H9 (cell line): ENCODE results near the gene FEZF1. TPM values are rescaled to one million over a fixed set of nuclear protein-coding genes. Genes with fewer than 3 reads are reported as not detected.

Experiments used
- DNase-seq: peaks from one replicate; pipeline ENCODE4 v3.0.0-alpha.2; 2017
- H2AFZ ChIP-seq: one replicate; pipeline ENCODE4 v1.6.1; 2013; ENCODE audit warnings: mild to moderate bottlenecking, low read length, control low read depth, moderate library complexity
- H2AK5ac ChIP-seq: 2 replicates; pipeline ENCODE4 v1.6.1; 2013; ENCODE audit warnings: low read length, control low read depth, mixed read lengths; ENCODE audit not compliant: insufficient read length
- H2BK120ac ChIP-seq: one replicate; pipeline ENCODE4 v1.6.1; 2013; ENCODE audit warnings: low read depth, mild to moderate bottlenecking, low read length, control low read depth, inconsistent platforms; ENCODE audit not compliant: poor library complexity, severe bottlenecking
- H2BK12ac ChIP-seq: 2 replicates; pipeline ENCODE4 v1.6.1; 2013; ENCODE audit warnings: low read length, control low read depth, mixed read lengths, low read depth; ENCODE audit not compliant: insufficient read length
- H2BK15ac ChIP-seq: 2 replicates; pipeline ENCODE4 v1.6.1; 2013; ENCODE audit warnings: low read depth, low read length, control low read depth
- H2BK20ac ChIP-seq: one replicate; pipeline ENCODE4 v1.6.1; 2013; ENCODE audit warnings: low read depth, mild to moderate bottlenecking, low read length, control low read depth, inconsistent platforms; ENCODE audit not compliant: poor library complexity, severe bottlenecking
- H2BK5ac ChIP-seq: 2 replicates; pipeline ENCODE4 v1.6.1; 2013; ENCODE audit warnings: low read length, control low read depth, mixed read lengths; ENCODE audit not compliant: insufficient read length
- H3K14ac ChIP-seq: 2 replicates; pipeline ENCODE4 v1.6.1; 2013; ENCODE audit warnings: low read length, control low read depth; ENCODE audit not compliant: insufficient read depth
- H3K18ac ChIP-seq: 2 replicates; pipeline ENCODE4 v1.6.1; 2013; ENCODE audit warnings: low read depth, mild to moderate bottlenecking, mixed read lengths, low read length, control low read depth; ENCODE audit not compliant: insufficient read length
- H3K23ac ChIP-seq: 2 replicates; pipeline ENCODE4 v1.6.1; 2013; ENCODE audit warnings: low read length, control low read depth, mixed read lengths, low read depth; ENCODE audit not compliant: insufficient read length
- H3K23me2 ChIP-seq: 2 replicates; pipeline ENCODE4 v1.6.1; 2013; ENCODE audit warnings: low read depth, mild to moderate bottlenecking, mixed read lengths, low read length, control low read depth; ENCODE audit not compliant: insufficient read length, poor library complexity, severe bottlenecking
- H3K27ac ChIP-seq: 2 replicates; pipeline ENCODE4 v1.5.1; 2013; ENCODE audit warnings: low read length, control low read depth, mixed read lengths, low read depth; ENCODE audit not compliant: insufficient read length
- H3K27me3 ChIP-seq: 2 replicates; pipeline ENCODE4 v1.6.1; 2013; ENCODE audit warnings: low read length, control low read depth, inconsistent platforms; ENCODE audit not compliant: insufficient read depth
- H3K4ac ChIP-seq: 2 replicates; pipeline ENCODE4 v1.6.1; 2013; ENCODE audit warnings: low read depth, mild to moderate bottlenecking, control low read depth, inconsistent platforms, low read length, moderate library complexity
- H3K4me1 ChIP-seq: 2 replicates; pipeline ENCODE4 v1.6.1; 2013; ENCODE audit warnings: low read length, control low read depth, inconsistent platforms; ENCODE audit not compliant: insufficient read depth
- H3K4me2 ChIP-seq: 2 replicates; pipeline ENCODE4 v1.6.1; 2013; ENCODE audit warnings: low read length, control low read depth, mixed read lengths; ENCODE audit not compliant: insufficient read length, insufficient read depth
- H3K56ac ChIP-seq: 2 replicates; pipeline ENCODE4 v1.6.1; 2013; ENCODE audit warnings: low read depth, mild to moderate bottlenecking, mixed read lengths, low read length, control low read depth; ENCODE audit not compliant: insufficient read length
- H3K79me1 ChIP-seq: 2 replicates; pipeline ENCODE4 v1.6.1; 2013; ENCODE audit warnings: low read depth, mild to moderate bottlenecking, moderate library complexity, low read length, control low read depth, inconsistent platforms; ENCODE audit not compliant: insufficient read depth, poor library complexity, severe bottlenecking
- H3K79me2 ChIP-seq: 2 replicates; pipeline ENCODE4 v1.6.1; 2013; ENCODE audit warnings: low read length, control low read depth, inconsistent platforms; ENCODE audit not compliant: insufficient read depth
- H3K9ac ChIP-seq: 2 replicates; pipeline ENCODE4 v1.6.1; 2013; ENCODE audit warnings: low read length, control low read depth, mixed read lengths; ENCODE audit not compliant: insufficient read length; ENCODE audit errors: extremely low read depth
- H3K9me3 ChIP-seq: one replicate; pipeline ENCODE4 v1.6.1; 2013; ENCODE audit warnings: low read depth, low read length, inconsistent platforms; ENCODE audit not compliant: control insufficient read depth
- H3T11ph ChIP-seq: one replicate; pipeline ENCODE4 v1.6.1; 2013; ENCODE audit warnings: mild to moderate bottlenecking, low read length, control low read depth, inconsistent platforms
- H4K20me1 ChIP-seq: one replicate; pipeline ENCODE4 v1.6.1; 2013; ENCODE audit not compliant: control insufficient read depth, insufficient read length, insufficient read depth
- H4K5ac ChIP-seq: 2 replicates; pipeline ENCODE4 v1.6.1; 2013; ENCODE audit warnings: low read depth, mild to moderate bottlenecking, mixed read lengths, low read length, control low read depth; ENCODE audit not compliant: insufficient read length
- H4K8ac ChIP-seq: replicated peaks from 2 replicates; pipeline ENCODE4 v1.6.1; 2013; ENCODE audit warnings: low read length, control low read depth, mixed read lengths, low read depth; ENCODE audit not compliant: insufficient read length
- H4K91ac ChIP-seq: 2 replicates; pipeline ENCODE4 v1.6.1; 2013; ENCODE audit warnings: low read depth, mild to moderate bottlenecking, moderate library complexity, mixed read lengths, low read length, control low read depth; ENCODE audit not compliant: insufficient read length
- H3K27ac Mint-ChIP-seq, 3 experiments: 2 replicates in 2 of 3; 3 replicates in 1 of 3; pipeline ENCODE4 v1.8.0; 2020 to 2021; ENCODE audit warnings: mixed read lengths in 3 of 3, mild to moderate bottlenecking in 1 of 3, moderate library complexity in 1 of 3
- H3K27me3 Mint-ChIP-seq: 2 replicates; pipeline ENCODE4 v1.8.0; 2021; ENCODE audit warnings: low read depth, mild to moderate bottlenecking, moderate library complexity, mixed read lengths
- H3K36me3 Mint-ChIP-seq, 3 experiments: 2 replicates in 2 of 3; 3 replicates in 1 of 3; pipeline ENCODE4 v1.8.0; 2020 to 2021; ENCODE audit warnings: low read depth in 3 of 3, mixed read lengths in 3 of 3; ENCODE audit not compliant: insufficient read depth in 1 of 3
- H3K4me1 Mint-ChIP-seq, 2 experiments: 2 replicates each; pipeline ENCODE4 v1.8.0; 2020; ENCODE audit warnings: mixed read lengths in 2 of 2
- H3K4me3 Mint-ChIP-seq, 2 experiments: 2 replicates in 1 of 2; 3 replicates in 1 of 2; pipeline ENCODE4 v1.8.0; 2020 to 2021; ENCODE audit warnings: mild to moderate bottlenecking in 2 of 2, mixed read lengths in 2 of 2, moderate library complexity in 1 of 2
- H3K9me3 Mint-ChIP-seq, 2 experiments: 2 replicates in 1 of 2; 3 replicates in 1 of 2; pipeline ENCODE4 v1.8.0; 2020; ENCODE audit warnings: mild to moderate bottlenecking in 2 of 2, mixed read lengths in 2 of 2, moderate library complexity in 1 of 2
- whole genome bisulfite sequencing: extraction: QIAGEN DNeasy Blood & Tissue Kit; methylation state at CpG from one replicate; pipeline ENCODE4 v1.1.7; 2013; ENCODE audit warnings: missing lambda C conversion rate, low lambda C conversion rate, mixed read lengths; ENCODE audit not compliant: insufficient read length; ENCODE audit errors: extremely low coverage; 5-methylcytosine and 5-hydroxymethylcytosine counted together
- total RNA-seq: library from RNA; stranded (reverse); gene quantifications from 2 replicates; pipeline ENCODE4 v1.2.1, GENCODE V29; 2021
- TF ChIP-seq, protein P1 (sequence below): fragments of 200-600 bp; sonication (generic); conservative IDR thresholded peaks from 3 replicates; pipeline ENCODE4 v1.8.0; 2021; ENCODE audit warnings: antibody characterized with exemption, mild to moderate bottlenecking

The FEZF1 gene
- total RNA-seq, 1 experiment from 2014 or later: 37.8 TPM

DNA sequence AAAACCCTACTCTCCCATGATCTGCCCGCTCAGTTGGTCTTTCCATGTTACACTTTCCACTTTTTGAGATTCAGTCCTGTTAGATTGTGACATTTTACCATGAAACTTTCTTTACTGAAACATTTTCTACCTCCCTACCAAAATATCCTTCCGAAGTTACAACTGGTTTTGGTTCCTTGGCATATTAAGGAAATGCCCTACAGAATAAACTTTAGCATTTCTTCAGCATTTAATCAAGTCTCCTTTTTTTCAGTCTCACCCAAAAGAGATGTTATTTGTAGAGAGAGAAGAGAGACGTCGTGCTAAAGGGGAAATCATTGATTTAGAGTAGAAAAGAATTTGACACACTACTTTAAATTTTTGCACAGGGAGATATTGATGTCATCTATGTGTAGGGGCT, 9.7 kb upstream of the FEZF1 start:
- Mint-ChIP-seq H3K9me3 (peaks cover 0 to 3% of the 10 kb centered on the region in 2 experiments; a peak in 1 of 5 replicates), H3K4me3 (no peak overlapping the region), H3K4me1 (peaks cover 57 to 71% of the 10 kb centered on the region in 2 experiments), H3K27ac (no peak overlapping the region), H3K36me3 (peaks cover 0 to 8% (median 6%) of the 10 kb centered on the region in 3 experiments; a peak in 6 of 7 replicates), H3K27me3 (peaks cover 96% of the 10 kb centered on the region)
- H3K79me1 ChIP-seq: no peaks in the 10 kb centered on the region
- no peak overlapping the region for H2AFZ ChIP-seq
- no peak overlapping the region for H2BK12ac ChIP-seq
- no CpG with 5 or more reads among the region's 4 CpGs for WGBS
- H3K4me1 ChIP-seq: peaks cover 7% of the 10 kb centered on the region; the same call in 1 of the 2 replicates
- no peak overlapping the region for H2BK15ac ChIP-seq
- no peak overlapping the region for H4K91ac ChIP-seq
- TF ChIP-seq, protein P1, sequence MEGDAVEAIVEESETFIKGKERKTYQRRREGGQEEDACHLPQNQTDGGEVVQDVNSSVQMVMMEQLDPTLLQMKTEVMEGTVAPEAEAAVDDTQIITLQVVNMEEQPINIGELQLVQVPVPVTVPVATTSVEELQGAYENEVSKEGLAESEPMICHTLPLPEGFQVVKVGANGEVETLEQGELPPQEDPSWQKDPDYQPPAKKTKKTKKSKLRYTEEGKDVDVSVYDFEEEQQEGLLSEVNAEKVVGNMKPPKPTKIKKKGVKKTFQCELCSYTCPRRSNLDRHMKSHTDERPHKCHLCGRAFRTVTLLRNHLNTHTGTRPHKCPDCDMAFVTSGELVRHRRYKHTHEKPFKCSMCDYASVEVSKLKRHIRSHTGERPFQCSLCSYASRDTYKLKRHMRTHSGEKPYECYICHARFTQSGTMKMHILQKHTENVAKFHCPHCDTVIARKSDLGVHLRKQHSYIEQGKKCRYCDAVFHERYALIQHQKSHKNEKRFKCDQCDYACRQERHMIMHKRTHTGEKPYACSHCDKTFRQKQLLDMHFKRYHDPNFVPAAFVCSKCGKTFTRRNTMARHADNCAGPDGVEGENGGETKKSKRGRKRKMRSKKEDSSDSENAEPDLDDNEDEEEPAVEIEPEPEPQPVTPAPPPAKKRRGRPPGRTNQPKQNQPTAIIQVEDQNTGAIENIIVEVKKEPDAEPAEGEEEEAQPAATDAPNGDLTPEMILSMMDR: no peak
- no peak overlapping the region for H4K5ac ChIP-seq
- H4K20me1 ChIP-seq: no peaks in the 10 kb centered on the region
- H2BK120ac ChIP-seq: no peak overlapping the region
- no peak overlapping the region for H2BK20ac ChIP-seq
- no peak overlapping the region for H3K56ac ChIP-seq
- no peaks in the 10 kb centered on the region for H3K9me3 ChIP-seq
- H4K8ac ChIP-seq: no peak overlapping the region
- H3K27ac ChIP-seq: no peak overlapping the region
- H3K4ac ChIP-seq: no peak overlapping the region
- H3K14ac ChIP-seq: no peak overlapping the region
- no peak overlapping the region for H3K9ac ChIP-seq
- H3K23ac ChIP-seq: no peak overlapping the region
- H3T11ph ChIP-seq: no peak overlapping the region
- H3K18ac ChIP-seq: no peak overlapping the region
- no peaks in the 10 kb centered on the region; the same call in 1 of the 2 replicates for H3K79me2 ChIP-seq
- no peak for DNase-seq
- peaks cover 29% of the 10 kb centered on the region for H3K23me2 ChIP-seq
- no peak overlapping the region for H3K4me2 ChIP-seq
- H2BK5ac ChIP-seq: no peak overlapping the region
- peaks cover 26% of the 10 kb centered on the region; the same call in 1 of the 2 replicates for H3K27me3 ChIP-seq
- no peak overlapping the region for H2AK5ac ChIP-seq
